ENCODE measurements around the gene OTUD7B. TPM values are rescaled to one million over a fixed set of nuclear protein-coding genes. Genes with fewer than 3 reads are reported as not detected.

OTUD7B gene
- total RNA-seq, 1 donor from 2014 or later = 48.9 TPM

DNA sequence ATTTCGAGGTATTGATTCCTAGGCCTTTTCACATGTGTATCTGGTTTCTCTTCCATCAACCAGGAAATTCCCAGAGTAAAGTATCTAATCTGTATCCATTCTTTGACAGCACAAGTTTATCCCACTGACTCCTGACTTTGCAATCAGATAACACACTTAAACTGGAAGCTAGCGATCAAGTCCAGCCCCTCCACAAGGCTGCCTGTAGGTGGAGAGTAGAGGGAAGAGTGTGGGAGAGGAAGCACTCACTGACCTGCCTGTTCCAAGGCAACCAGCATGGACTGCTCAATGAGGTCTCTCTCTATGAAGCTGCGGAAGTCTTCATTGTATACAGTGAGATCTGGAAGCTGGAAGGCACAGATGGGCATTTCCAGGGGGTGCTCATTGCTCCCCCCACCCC, 43.5 kb downstream of the OTUD7B start:
- Mint-ChIP-seq H3K27ac (peak overlapping the region; percentile 71), H3K4me3 (no peak overlapping the region), H3K36me3 (peaks cover 43% of the 10 kb centered on the region), H3K4me1 (no peaks in the 10 kb centered on the region), H3K27me3 (ENCODE audit: low read depth) (no peaks in the 10 kb centered on the region), H3K9me3 (no peaks in the 10 kb centered on the region)
- TF ChIP-seq, protein P1, sequence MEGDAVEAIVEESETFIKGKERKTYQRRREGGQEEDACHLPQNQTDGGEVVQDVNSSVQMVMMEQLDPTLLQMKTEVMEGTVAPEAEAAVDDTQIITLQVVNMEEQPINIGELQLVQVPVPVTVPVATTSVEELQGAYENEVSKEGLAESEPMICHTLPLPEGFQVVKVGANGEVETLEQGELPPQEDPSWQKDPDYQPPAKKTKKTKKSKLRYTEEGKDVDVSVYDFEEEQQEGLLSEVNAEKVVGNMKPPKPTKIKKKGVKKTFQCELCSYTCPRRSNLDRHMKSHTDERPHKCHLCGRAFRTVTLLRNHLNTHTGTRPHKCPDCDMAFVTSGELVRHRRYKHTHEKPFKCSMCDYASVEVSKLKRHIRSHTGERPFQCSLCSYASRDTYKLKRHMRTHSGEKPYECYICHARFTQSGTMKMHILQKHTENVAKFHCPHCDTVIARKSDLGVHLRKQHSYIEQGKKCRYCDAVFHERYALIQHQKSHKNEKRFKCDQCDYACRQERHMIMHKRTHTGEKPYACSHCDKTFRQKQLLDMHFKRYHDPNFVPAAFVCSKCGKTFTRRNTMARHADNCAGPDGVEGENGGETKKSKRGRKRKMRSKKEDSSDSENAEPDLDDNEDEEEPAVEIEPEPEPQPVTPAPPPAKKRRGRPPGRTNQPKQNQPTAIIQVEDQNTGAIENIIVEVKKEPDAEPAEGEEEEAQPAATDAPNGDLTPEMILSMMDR (IDR thresholded peaks at IDR 0.05; ENCODE audit: unreplicated experiment) = no peak
- DNase-seq (ENCODE audit: low spot score in 2 of 2, unreplicated experiment in 2 of 2) = no peak

DNA sequence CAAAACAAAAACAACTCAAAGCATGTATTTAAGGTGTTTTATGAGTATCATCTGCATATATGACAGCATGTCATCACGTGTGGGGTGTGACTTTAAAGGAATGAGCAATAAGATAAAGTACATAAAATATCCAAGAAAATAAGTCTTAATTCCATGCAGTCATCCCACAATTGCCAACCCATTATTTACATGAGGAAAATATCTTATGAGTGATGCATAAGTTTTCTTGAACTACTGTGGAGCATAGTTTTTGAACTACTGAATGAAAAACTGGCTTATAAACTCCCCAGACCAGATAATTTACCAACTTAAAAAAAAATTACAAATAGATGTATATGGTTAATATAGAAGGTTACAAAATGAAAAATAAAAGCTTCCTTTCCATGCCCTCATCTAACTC, 44.1 kb downstream of the OTUD7B start:
- H3K9me3 Mint-ChIP-seq = no peaks in the 10 kb centered on the region
- H3K27ac Mint-ChIP-seq = no peak overlapping the region
- no peak overlapping the region for H3K4me3 Mint-ChIP-seq
- TF ChIP-seq, protein P1 (IDR thresholded peaks at IDR 0.05; ENCODE audit: unreplicated experiment) = no peak
- no peaks in the 10 kb centered on the region for H3K4me1 Mint-ChIP-seq
- peaks cover 41% of the 10 kb centered on the region for H3K36me3 Mint-ChIP-seq
- no peak for DNase-seq (ENCODE audit: low spot score in 2 of 2, unreplicated experiment in 2 of 2)
- no peaks in the 10 kb centered on the region for H3K27me3 Mint-ChIP-seq (ENCODE audit: low read depth)

DNA sequence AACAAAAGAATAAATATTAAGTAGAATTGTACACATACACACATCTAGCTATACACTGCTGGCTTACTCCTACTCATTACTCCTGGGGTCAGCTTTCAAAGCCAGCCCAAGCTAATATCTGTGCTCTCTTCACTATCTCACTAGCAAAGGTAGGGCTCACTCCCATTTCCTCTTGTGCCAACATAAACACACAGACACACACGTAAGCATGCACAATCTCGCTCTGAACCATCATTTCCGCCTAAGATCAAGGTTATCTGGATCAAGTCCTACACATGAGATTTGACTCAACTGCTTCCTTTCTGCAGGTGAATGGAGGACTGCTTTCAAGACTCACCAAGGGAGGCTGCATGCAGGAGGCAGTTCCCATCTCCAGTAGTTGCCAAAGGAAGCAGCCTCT, 45.1 kb downstream of the OTUD7B start:
- peaks cover 40% of the 10 kb centered on the region for H3K36me3 Mint-ChIP-seq
- H3K4me3 Mint-ChIP-seq = no peak overlapping the region
- no peak for DNase-seq (ENCODE audit: low spot score in 2 of 2, unreplicated experiment in 2 of 2)
- no peaks in the 10 kb centered on the region for H3K9me3 Mint-ChIP-seq
- H3K27ac Mint-ChIP-seq = no peak overlapping the region
- no peaks in the 10 kb centered on the region for H3K4me1 Mint-ChIP-seq
- TF ChIP-seq, protein P1 (IDR thresholded peaks at IDR 0.05; ENCODE audit: unreplicated experiment) = no peak
- H3K27me3 Mint-ChIP-seq (ENCODE audit: low read depth) = no peaks in the 10 kb centered on the region

DNA sequence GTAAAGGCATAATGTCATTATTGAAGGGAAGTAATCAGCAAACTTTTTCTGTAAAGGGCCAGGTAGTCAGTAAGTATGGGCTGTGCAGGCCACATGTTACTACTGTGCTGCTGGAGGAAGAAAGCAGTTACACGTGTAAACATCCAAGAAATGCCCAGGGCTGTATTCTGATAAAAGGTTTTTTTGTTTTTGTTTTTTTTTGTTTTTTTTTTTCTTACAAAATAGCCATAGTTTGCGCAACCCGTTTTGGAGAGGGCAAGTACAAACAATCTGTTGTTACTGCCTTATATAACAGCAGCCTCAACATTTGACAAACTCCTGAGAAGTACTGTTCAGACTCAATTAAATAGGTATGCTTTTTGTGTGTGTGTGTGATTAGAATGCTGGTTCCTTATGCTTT, 47.2 kb downstream of the OTUD7B start:
- H3K4me3 Mint-ChIP-seq = no peak overlapping the region
- H3K36me3 Mint-ChIP-seq = peaks cover 50% of the 10 kb centered on the region

DNA sequence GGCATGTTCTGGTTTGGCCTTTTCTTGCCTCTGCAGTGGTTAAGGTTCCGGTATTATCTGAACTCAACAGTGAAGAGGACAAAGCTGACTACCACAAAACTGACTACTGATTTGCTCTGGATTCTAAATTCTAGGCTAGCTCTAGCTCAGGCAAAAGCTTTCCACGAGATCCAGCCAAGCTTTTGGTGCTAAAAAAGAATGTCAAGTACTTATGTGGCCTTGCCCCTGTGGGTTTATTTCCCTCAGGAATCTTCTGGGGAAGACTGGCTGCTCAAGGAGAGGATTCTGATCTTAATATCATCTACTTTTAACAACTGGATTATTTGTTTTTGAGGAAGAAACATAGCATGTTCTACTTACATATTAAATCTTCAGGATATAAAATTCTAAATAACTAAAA, 47.8 kb downstream of the OTUD7B start:
- no peak for DNase-seq (ENCODE audit: low spot score in 2 of 2, unreplicated experiment in 2 of 2)
- Mint-ChIP-seq H3K27me3 (ENCODE audit: low read depth) (no peaks in the 10 kb centered on the region), H3K9me3 (peaks cover 4% of the 10 kb centered on the region), H3K27ac (peak overlapping the region; percentile 60), H3K4me1 (no peaks in the 10 kb centered on the region), H3K4me3 (no peak overlapping the region), H3K36me3 (peaks cover 56% of the 10 kb centered on the region)
- TF ChIP-seq, protein P1 (IDR thresholded peaks at IDR 0.05; ENCODE audit: unreplicated experiment) = no peak

More for the DNA sequence above, 47.2 kb downstream of the OTUD7B start:
- H3K9me3 Mint-ChIP-seq = no peaks in the 10 kb centered on the region
- no peaks in the 10 kb centered on the region for H3K27me3 Mint-ChIP-seq (ENCODE audit: low read depth)
- DNase-seq (ENCODE audit: low spot score in 2 of 2, unreplicated experiment in 2 of 2) = no peak
- TF ChIP-seq, protein P1 (IDR thresholded peaks at IDR 0.05; ENCODE audit: unreplicated experiment) = no peak
- H3K27ac Mint-ChIP-seq = peak overlapping the region; percentile 60
- H3K4me1 Mint-ChIP-seq = no peaks in the 10 kb centered on the region

Measured in mesothelial cell of epicardium (in vitro differentiated cells).